ENCODE measurements around the gene FYN.

Gene FYN

DNA sequence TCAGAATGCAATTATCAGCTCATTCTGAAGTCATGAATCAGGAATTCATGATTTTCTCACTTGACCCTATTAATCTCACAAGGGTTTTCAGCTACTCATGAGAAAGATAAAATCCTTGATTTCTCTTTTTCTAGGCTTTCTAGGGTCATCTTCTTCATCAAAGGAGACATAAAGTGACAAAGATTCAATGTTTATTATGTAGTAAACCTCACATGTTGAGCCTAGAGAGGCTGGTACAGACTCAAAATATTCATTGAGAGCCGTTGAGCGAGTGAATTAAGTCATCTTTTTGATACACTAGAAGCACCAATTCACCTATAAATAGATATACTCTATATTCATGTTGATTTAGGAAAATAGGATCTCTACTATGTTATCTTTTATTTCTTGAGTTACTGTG is 162.8 kb downstream of the FYN start:
- DNase-seq (ENCODE audit: low read depth) = no peak
- H3K4me3 ChIP-seq (ENCODE audit: low read length) = no peak overlapping the region
- TF ChIP-seq, protein P1, sequence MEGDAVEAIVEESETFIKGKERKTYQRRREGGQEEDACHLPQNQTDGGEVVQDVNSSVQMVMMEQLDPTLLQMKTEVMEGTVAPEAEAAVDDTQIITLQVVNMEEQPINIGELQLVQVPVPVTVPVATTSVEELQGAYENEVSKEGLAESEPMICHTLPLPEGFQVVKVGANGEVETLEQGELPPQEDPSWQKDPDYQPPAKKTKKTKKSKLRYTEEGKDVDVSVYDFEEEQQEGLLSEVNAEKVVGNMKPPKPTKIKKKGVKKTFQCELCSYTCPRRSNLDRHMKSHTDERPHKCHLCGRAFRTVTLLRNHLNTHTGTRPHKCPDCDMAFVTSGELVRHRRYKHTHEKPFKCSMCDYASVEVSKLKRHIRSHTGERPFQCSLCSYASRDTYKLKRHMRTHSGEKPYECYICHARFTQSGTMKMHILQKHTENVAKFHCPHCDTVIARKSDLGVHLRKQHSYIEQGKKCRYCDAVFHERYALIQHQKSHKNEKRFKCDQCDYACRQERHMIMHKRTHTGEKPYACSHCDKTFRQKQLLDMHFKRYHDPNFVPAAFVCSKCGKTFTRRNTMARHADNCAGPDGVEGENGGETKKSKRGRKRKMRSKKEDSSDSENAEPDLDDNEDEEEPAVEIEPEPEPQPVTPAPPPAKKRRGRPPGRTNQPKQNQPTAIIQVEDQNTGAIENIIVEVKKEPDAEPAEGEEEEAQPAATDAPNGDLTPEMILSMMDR (IDR thresholded peaks at IDR 0.05; ENCODE audit: insufficient read depth, low read depth, low read length, missing control alignments) = no peak

DNA sequence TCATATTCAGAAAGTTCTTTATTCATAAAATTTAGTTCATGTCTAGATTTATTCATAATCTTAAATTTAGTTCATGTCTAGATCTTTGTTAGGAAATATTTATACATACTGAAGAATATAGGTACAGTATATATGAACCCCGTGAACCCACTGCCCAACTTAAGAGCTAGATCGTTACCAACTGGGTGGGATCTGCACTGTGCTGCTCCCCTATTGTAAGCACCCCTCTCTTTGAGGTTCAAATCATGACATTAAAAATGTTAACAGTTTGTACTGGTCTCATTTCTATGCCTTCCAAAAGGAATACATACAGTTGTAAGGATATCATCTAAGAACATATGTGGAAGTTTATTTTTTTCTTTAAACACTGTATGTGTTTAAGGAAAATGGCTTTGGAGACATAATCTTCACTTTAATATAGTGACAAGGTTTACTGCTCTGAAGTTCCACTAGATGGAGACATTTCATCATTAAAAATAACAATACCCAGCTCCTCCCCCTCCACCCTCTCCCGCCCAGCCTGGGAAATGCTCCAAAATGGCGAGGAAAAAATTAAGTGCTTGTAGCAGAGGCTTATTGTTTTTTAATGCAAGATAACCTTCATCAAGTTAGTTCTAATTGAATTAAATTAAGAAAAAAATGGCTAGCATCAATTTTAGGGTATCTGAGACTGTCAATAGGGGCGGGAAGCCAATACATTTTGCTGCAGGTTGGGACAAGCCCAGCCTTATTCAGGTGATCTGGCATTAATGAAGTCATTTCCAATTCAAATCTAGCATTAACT is 163.4 kb downstream of the FYN start:
- no peak overlapping the region for H3K4me3 ChIP-seq (ENCODE audit: low read length)
- DNase-seq (ENCODE audit: low read depth) = peak; percentile 64

DNA sequence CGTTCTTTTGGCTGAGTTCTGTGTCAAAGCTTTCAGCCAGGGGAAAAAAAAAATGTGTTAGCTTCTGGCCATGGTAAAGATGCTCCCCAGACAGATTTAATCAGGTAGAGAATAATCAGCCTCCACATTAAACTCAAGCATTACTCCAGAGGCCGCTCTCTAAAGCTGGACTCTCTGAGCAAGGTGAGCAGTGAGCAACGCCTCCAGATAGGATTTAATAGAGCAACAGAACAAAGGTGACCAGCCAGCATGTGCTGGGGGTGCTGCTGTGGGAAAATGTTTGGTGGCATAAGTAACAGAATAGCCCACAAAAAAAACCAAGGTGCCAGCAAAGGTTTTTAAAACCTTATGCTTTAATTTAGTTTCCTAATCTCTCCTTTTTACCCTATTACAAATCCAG is 164.1 kb downstream of the FYN start:
- TF ChIP-seq, protein P1 (IDR thresholded peaks at IDR 0.05; ENCODE audit: insufficient read depth, low read depth, low read length, missing control alignments) = no peak
- no peak for DNase-seq (ENCODE audit: low read depth)

More for the DNA sequence above, 163.4 kb downstream of the FYN start:
- TF ChIP-seq, protein P1 (IDR thresholded peaks at IDR 0.05; ENCODE audit: insufficient read depth, low read depth, low read length, missing control alignments) = peak; percentile 50

DNA sequence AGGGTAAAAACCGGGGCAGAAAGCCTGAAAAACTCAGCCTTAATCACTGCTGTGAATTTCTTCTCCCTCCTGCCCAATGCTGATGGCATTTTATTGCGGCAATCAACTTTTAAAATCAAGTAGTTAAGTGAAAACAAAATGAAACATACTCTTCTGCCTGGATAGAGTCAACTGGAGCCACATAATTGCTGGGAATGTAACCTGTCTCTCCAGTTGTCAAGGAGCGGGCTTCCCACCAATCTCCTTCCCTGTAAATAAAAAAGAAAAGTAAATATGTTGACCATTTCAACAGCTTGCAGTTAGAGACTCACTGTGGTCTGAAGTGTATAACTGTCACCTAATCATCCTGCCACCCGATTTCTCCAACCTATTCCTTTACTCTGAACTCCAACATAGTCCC is 165.5 kb downstream of the FYN start:
- TF ChIP-seq, protein P1 (IDR thresholded peaks at IDR 0.05; ENCODE audit: insufficient read depth, low read depth, low read length, missing control alignments) = no peak
- DNase-seq (ENCODE audit: low read depth) = no peak
- no peak overlapping the region for H3K4me3 ChIP-seq (ENCODE audit: low read length)

More for the DNA sequence above, 164.1 kb downstream of the FYN start:
- no peak overlapping the region for H3K4me3 ChIP-seq (ENCODE audit: low read length)

DNA sequence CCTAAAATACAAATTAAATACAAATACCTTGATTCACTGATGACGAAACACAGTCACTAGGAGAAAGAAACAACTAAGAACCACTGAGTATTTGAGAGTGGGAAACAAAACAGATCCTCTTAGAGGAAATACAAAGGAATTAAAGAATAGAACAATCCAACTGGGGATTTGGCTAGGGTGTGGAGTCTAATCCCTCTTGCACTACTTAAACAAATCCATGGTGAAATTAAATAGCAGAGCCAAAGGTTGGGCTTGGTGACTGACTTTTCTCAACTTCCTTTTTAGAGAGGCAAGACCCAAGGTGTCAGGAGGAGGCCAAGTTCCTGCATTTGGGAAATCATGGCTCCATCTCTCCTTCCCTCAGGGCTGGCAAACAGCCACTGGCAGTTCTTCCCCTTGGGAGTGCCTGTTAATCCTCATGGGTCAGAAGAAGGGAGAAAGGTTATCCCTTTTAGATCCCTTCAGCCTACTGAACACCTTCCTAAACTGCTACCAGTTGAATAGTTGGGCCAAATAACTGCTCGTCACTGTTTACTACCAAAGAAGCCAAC is 166.3 kb downstream of the FYN start:
- H3K4me3 ChIP-seq (ENCODE audit: low read length) = no peak overlapping the region
- TF ChIP-seq, protein P1 (IDR thresholded peaks at IDR 0.05; ENCODE audit: insufficient read depth, low read depth, low read length, missing control alignments) = no peak
- DNase-seq (ENCODE audit: low read depth) = no peak

DNA sequence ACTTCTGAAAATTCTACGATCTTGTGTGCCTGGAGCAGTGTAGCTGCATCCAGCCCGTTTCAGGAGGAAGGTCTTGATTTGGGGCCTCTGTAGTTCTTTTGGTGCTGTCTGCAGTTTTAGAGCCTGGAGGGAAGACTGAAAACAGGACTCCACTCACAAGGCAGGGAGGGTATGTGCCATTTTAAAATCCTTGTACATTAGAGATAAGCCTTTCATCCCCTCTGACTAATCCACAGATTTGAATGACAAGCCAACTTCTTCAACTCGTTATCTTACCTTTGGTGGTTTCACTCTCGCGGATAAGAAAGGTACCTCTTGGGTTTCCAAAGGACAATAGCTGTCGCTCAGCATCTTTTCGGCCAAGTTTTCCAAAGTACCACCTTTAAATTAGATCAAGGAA is 169.5 kb downstream of the FYN start:
- TF ChIP-seq, protein P1 (IDR thresholded peaks at IDR 0.05; ENCODE audit: insufficient read depth, low read depth, low read length, missing control alignments) = no peak
- no peak for DNase-seq (ENCODE audit: low read depth)
- H3K4me3 ChIP-seq (ENCODE audit: low read length) = no peak overlapping the region
